Raji (cell line): ENCODE results near the gene BTBD2.

Experiments
- POLR2A ChIP-seq: IDR thresholded peaks from 2 replicates; pipeline ENCODE4 v1.6.1; 2011; ENCODE audit warnings: low read depth, low read length, control low read depth; ENCODE audit not compliant: insufficient read depth

Gene BTBD2

DNA sequence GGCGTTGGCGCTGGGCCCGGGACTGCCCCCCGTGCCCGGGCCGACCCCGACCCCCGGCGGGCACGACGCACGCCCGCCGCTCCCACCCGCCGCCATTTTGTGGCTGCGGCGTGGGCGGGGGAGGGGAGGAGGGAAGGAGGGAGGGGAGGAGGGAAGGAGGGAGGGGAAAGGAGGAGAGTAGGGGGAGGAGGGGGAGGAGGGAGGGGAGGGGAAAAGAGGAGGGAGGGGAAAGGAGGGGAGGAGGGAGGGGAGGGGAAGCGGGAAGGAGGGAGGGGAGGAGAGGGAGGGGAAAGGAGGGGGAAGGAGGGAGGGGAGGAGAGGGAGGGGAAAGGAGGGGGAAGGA lies at the start of gene BTBD2:
Gene BTBD2 (minus strand): TSS at position 107 of the 343 bp plus-strand sequence. CDS start 11 bp downstream, at position 96.
- no peak; the same call in 1 of the 2 replicates for TF ChIP-seq POLR2A

DNA sequence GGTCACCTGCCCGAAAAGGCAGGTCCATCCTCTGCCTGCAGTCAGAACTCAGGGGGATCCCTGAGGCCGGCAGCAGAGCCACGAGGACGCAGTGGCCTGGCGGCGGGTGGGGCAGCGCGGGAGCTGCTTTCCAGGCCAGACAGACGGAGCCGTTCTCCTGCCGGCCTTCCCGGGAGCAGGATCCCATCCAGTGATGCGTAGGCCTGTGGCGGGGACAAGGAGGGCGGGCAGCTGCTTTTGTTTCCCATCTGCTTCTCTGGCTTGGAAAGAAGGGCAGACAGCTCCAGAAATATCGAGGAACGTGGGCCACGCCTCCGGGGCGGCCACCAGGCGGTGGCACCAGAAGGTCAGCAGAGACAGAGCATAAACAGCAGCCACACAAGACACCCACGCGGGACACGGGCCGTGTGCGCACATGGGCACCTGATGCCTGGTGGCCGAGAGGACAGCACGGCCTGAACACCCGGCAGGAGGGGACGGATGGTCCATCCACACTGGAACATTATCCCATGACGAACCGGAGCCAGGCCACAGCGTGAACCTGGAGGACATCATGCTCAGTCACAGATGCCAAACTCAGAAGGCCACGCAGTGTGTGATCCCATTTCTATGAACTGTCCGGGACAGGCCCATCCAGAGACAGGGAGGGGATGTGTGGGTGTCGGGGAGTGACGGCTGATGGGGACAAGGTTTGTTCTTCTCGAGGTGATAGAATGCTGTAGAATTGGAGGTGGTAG lies 49.4 kb upstream of the BTBD2 start:
- no peak for TF ChIP-seq POLR2A

GRCh38 chr19:2064395-2064787 lies 48.9 kb upstream of the BTBD2 start:
- no peak for TF ChIP-seq POLR2A

DNA sequence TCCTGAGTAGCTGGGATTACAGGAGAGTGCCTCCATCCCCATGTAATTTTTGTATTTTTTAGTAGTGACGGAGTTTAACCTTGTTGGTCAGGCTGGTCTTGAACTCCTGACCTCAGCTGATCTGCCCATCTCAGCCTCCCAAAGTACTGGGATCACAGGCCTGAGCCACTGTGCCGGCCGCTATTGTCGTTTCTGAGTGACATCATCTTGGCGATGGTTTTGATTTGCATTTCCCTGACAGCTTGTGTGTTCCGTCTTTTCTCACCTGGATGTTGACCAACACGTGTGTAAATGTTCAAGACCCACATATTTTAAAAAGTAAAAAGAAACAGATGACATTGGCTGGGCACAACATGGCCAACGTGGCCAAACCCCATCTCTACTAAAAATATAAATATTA lies 48.3 kb upstream of the BTBD2 start:
- no peak for TF ChIP-seq POLR2A

GRCh38 chr19:2062770-2063169 lies 47.3 kb upstream of the BTBD2 start:
- no peak for TF ChIP-seq POLR2A

DNA sequence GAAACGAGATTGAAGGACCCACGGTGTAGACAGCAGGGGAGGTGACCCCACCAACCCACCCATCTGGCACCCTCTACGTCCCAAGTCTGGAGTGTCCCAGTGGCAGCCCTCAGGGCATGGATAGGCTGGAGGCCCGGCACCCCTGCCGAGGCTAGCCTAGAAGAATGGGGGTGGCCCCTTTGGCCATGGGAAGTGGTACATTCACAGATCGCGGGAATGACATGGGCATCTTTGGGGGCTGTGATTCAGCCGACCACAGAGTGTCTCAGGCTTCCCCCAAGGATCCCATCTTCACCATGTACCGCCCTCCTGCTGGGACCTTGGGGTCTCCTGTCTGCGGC lies 46.8 kb upstream of the BTBD2 start:
- no peak for TF ChIP-seq POLR2A

- TF ChIP-seq POLR2A, result peak; percentile 67; the same call in 1 of the 2 replicates
Measured at GRCh38 chr19:2061495-2062388, 46.2 kb upstream of the BTBD2 start.

GRCh38 chr19:2060884-2061494 lies 45.5 kb upstream of the BTBD2 start:
- peak; percentile 8 for TF ChIP-seq POLR2A

DNA sequence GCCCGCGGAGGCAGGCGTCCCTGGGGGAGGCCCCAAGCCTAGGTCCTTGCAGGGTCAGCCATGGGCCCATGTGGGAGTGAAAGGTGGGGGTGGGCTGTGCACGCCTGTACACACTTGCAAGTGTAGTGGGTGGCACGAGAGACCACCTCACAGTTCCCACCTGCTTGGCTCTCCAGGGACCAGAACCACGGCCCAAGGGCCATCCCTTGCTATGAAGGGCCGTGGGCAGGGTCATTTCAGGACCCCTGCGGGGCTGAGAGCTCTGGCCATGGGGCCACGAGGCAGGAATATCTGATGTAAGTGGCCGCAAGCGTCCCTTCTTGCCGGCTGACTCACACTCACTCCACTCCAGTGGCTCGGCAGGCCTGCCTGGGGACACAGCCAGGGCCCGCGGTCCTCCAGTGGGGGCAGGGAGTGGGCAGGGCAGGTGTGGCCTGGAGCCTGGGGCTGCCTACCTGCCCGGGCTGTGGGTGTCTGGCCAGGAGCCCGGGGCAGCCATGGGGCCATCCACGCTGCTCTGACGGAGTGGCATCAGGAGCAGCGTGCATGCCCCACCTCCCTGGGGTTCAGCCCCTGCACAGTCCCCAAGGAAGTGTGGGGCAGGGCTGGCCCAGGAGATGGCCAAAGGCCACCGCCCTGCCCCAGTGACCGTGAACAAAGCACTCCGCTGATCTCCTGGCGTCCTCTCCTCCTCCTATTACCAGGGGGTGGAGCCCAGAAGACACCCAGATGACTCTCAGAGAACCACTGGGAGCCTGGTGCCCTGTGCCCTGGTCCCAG lies 44.1 kb upstream of the BTBD2 start:
- TF ChIP-seq POLR2A, result no peak

DNA sequence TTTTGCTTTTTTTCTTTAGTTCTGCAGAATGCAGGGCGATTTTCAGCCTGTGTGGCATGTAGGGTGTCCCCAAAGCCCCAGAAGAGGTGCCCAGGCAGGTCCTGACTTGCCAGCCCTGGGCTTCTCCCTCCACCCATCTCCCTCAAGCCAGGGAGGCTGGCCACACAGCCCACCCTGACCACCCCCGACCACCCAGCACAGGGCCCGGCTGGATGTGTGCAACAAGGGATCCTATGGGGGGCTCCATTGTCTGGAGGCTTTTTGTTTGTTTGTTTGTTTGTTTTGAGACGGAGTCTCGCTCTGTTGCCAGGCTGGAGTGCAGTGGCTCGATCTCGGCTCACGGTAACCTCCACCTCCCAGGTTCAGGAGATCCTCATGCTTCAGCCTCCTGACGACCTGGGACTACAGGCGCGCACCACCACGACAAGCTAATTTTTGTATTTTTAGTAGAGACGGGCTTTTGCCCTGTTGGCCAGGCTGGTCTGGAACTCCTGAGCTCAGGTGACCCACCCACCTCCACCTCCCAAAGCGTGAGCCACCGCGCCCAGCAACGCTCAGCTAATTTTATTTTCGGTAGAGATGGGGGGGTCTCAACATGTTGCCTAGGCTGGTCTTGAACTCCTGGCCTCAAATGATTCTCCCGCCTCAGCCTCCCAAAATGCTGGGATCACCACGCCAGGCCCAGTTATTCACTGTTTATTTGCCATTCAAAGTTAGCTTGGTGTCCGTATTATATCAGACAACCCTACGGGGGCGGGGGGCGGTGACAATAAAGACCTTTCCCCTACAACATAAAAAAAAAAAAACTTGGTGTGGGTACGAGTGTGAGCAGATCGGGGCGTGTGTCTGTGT lies 43.3 kb upstream of the BTBD2 start:
- TF ChIP-seq POLR2A, result no peak

DNA sequence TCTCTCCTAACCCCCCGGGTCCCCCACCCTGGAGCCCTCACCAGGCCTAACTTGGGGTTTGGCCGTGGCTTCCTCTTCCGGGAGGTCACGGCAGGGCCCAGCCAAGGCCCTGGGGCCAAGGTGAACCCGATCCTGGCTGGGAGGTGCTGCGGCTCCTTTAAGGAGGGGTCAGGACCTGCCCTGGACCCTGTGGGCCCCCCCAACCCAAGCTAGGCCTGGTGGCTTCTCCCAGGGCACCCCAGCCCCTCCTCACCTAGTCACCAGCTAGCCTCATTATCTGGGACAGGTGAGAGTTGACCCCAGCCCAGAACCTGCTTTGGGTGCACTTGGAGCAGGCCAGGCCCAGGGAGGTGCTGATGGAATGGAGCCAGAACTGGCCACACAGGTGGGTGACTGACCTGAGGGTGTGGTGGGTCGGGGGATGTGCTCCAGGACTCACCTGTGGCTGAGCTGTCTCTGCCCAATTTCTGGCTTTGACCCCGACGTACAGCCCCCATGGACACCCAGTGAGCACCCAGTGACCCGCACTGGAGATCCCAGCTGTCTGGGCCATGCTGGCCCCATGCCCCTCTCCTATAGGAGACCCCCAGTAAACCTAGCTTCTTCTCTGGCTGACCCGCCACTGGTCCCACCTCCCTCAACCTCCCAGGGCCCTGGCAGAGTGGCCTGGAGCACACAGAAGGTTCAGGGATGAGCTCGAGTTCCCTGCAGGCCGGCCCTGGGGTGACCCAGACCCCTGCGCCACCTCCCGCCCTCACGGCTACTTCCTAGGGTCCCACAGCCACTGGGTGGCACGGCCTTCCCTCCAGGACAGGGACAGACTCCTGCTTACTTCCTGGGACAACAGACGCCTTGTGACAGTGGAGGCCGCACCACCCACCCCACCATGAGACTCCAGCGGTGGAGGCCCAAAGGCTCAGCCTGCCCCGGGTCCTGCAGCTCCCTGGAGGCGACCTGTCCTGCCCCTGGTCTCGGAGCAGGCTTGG lies 42.3 kb upstream of the BTBD2 start:
- TF ChIP-seq POLR2A, result no peak

GRCh38 chr19:2056837-2057192 lies 41.3 kb upstream of the BTBD2 start:
- no peak for TF ChIP-seq POLR2A
